ENCODE measurements around the gene SALL3.
"Not testable (repeated sequence)": the region's sequence is repeated elsewhere in the genome, so short reads cannot be mapped to it uniquely, and the experiment has no call there.

- TF ChIP-seq CTCF, POLR2A (IDR thresholded peaks at IDR 0.05): not testable (repeated sequence)
These were observed 14.9 kb upstream of the SALL3 start for GRCh38 chr18:78964727-78965126.

All from lower leg skin (tissue), 3 donors.